Measurements from ENCODE around the gene ACTA2.

Gene ACTA2

DNA sequence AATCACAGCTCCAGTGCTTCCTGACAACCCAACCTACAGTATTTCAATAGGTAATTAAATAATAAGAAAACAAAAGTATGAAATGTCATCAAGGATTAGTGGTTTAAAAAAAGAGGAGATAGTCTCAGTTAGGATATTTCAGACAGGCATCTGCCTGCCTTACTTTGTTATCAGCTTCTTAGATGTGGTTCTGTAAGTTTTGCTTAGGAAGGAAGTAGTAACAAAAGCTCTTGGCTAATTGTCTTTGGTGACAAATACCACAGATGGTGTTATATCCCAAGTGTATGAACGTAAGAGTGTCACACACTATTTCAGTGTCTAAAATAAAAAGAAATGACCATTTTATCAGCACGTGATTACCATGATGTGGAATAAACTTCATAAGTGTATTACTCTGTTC lies 9.8 kb upstream of the ACTA2 start:
- Histone ChIP-seq H3K4ac (ENCODE audit: low read length) (no peak overlapping the region), H3K27ac (replicated peaks; ENCODE audit: low read length) (no peak overlapping the region), H3K4me3 (ENCODE audit: low read length in 2 of 2) (no peak overlapping the region), H2BK12ac (ENCODE audit: low read length) (no peak overlapping the region), H3K14ac (ENCODE audit: low read length) (no peak overlapping the region), H2BK15ac (ENCODE audit: low read length) (no peak overlapping the region), H2AFZ (ENCODE audit: low read length) (no peak overlapping the region), H3K23ac (ENCODE audit: low read depth, low read length, poor library complexity) (no peak overlapping the region), H3K18ac (ENCODE audit: low read length) (no peak overlapping the region), H2BK5ac (ENCODE audit: low read length) (no peak overlapping the region), H4K8ac (ENCODE audit: low read depth, low read length) (no peak overlapping the region), H3K9ac (ENCODE audit: low read depth, low read length, poor library complexity) (no peak overlapping the region), H3K79me1 (ENCODE audit: low read depth, low read length) (no peaks in the 10 kb centered on the region), H2AK5ac (ENCODE audit: low read depth, low read length) (no peak overlapping the region), H3K27me3 (ENCODE audit: control insufficient read depth in 3 of 3, insufficient read depth in 3 of 3, low read depth in 1 of 3, low read length in 3 of 3) (no peaks in the 10 kb centered on the region), H3K4me2 (ENCODE audit: insufficient read depth, low read length, poor library complexity, severe bottlenecking) (no peak overlapping the region), H2BK120ac (ENCODE audit: low read depth, low read length) (no peak overlapping the region), H3K9me3 (replicated peaks in 1 of 2; ENCODE audit: control insufficient read depth in 2 of 2, insufficient read depth in 1 of 2, low read depth in 1 of 2, low read length in 2 of 2) (no peaks in the 10 kb centered on the region), H4K91ac (ENCODE audit: low read depth, low read length, poor library complexity) (no peak overlapping the region), H3K4me1 (ENCODE audit: control insufficient read depth in 2 of 2, insufficient read depth in 1 of 2, low read depth in 1 of 2, low read length in 2 of 2) (no peaks in the 10 kb centered on the region), H3K36me3 (replicated peaks in 1 of 2; ENCODE audit: control insufficient read depth in 2 of 2, insufficient read depth in 2 of 2, low read length in 2 of 2) (no peaks in the 10 kb centered on the region)
- DNase-seq (ENCODE audit: low spot score), result no peak
- no CpG with 5 or more reads among the region's 2 CpGs for WGBS, 2 donors (ENCODE audit: extremely low coverage in 2 of 2, insufficient read length in 2 of 2, insufficient replicate concordance in 1 of 2)

- no peak overlapping the region for H2BK15ac ChIP-seq (ENCODE audit: low read length)
- H2BK5ac ChIP-seq (ENCODE audit: low read length), result no peak overlapping the region
- H3K14ac ChIP-seq (ENCODE audit: low read length), result no peak overlapping the region
- H3K18ac ChIP-seq (ENCODE audit: low read length), result no peak overlapping the region
- no peak overlapping the region for H2AFZ ChIP-seq (ENCODE audit: low read length)
- no peak overlapping the region for H4K8ac ChIP-seq (ENCODE audit: low read depth, low read length)
- H3K23ac ChIP-seq (ENCODE audit: low read depth, low read length, poor library complexity), result no peak overlapping the region
- no peak overlapping the region for H3K4me3 ChIP-seq (ENCODE audit: low read length in 2 of 2)
- H3K27me3 ChIP-seq (ENCODE audit: control insufficient read depth in 3 of 3, insufficient read depth in 3 of 3, low read depth in 1 of 3, low read length in 3 of 3), result no peaks in the 10 kb centered on the region
- H2AK5ac ChIP-seq (ENCODE audit: low read depth, low read length), result no peak overlapping the region
- no peak overlapping the region for H3K4me2 ChIP-seq (ENCODE audit: insufficient read depth, low read length, poor library complexity, severe bottlenecking)
- H3K36me3 ChIP-seq (replicated peaks in 1 of 2; ENCODE audit: control insufficient read depth in 2 of 2, insufficient read depth in 2 of 2, low read length in 2 of 2), result no peaks in the 10 kb centered on the region
- H3K9me3 ChIP-seq (replicated peaks in 1 of 2; ENCODE audit: control insufficient read depth in 2 of 2, insufficient read depth in 1 of 2, low read depth in 1 of 2, low read length in 2 of 2), result no peaks in the 10 kb centered on the region
- no peaks in the 10 kb centered on the region for H3K4me1 ChIP-seq (ENCODE audit: control insufficient read depth in 2 of 2, insufficient read depth in 1 of 2, low read depth in 1 of 2, low read length in 2 of 2)
- no peak overlapping the region for H3K4ac ChIP-seq (ENCODE audit: low read length)
- H3K27ac ChIP-seq (replicated peaks; ENCODE audit: low read length), result no peak overlapping the region
- DNase-seq (ENCODE audit: low spot score), result no peak
- no peak overlapping the region for H4K91ac ChIP-seq (ENCODE audit: low read depth, low read length, poor library complexity)
- H2BK12ac ChIP-seq (ENCODE audit: low read length), result no peak overlapping the region
- no peak overlapping the region for H2BK120ac ChIP-seq (ENCODE audit: low read depth, low read length)
- H3K9ac ChIP-seq (ENCODE audit: low read depth, low read length, poor library complexity), result no peak overlapping the region
- H3K79me1 ChIP-seq (ENCODE audit: low read depth, low read length), result no peaks in the 10 kb centered on the region
Observed at GRCh38 chr10:88961266-88961665, 8.7 kb upstream of the ACTA2 start.

GRCh38 chr10:88960802-88961201 lies 8.2 kb upstream of the ACTA2 start:
- no peak overlapping the region for H2BK12ac ChIP-seq (ENCODE audit: low read length)
- H3K18ac ChIP-seq (ENCODE audit: low read length), result no peak overlapping the region
- H3K27me3 ChIP-seq (ENCODE audit: control insufficient read depth in 3 of 3, insufficient read depth in 3 of 3, low read depth in 1 of 3, low read length in 3 of 3), result no peaks in the 10 kb centered on the region
- H2BK5ac ChIP-seq (ENCODE audit: low read length), result no peak overlapping the region
- H3K14ac ChIP-seq (ENCODE audit: low read length), result no peak overlapping the region
- H3K23ac ChIP-seq (ENCODE audit: low read depth, low read length, poor library complexity), result no peak overlapping the region
- H3K9me3 ChIP-seq (replicated peaks in 1 of 2; ENCODE audit: control insufficient read depth in 2 of 2, insufficient read depth in 1 of 2, low read depth in 1 of 2, low read length in 2 of 2), result no peaks in the 10 kb centered on the region
- H3K9ac ChIP-seq (ENCODE audit: low read depth, low read length, poor library complexity), result no peak overlapping the region
- no peak overlapping the region for H3K4me3 ChIP-seq (ENCODE audit: low read length in 2 of 2)
- no peaks in the 10 kb centered on the region for H3K4me1 ChIP-seq (ENCODE audit: control insufficient read depth in 2 of 2, insufficient read depth in 1 of 2, low read depth in 1 of 2, low read length in 2 of 2)
- H3K27ac ChIP-seq (replicated peaks; ENCODE audit: low read length), result no peak overlapping the region
- H2AK5ac ChIP-seq (ENCODE audit: low read depth, low read length), result no peak overlapping the region
- H2BK120ac ChIP-seq (ENCODE audit: low read depth, low read length), result no peak overlapping the region
- no peaks in the 10 kb centered on the region for H3K36me3 ChIP-seq (replicated peaks in 1 of 2; ENCODE audit: control insufficient read depth in 2 of 2, insufficient read depth in 2 of 2, low read length in 2 of 2)
- no CpG with 5 or more reads among the region's 1 CpG for WGBS, 2 donors (ENCODE audit: extremely low coverage in 2 of 2, insufficient read length in 2 of 2, insufficient replicate concordance in 1 of 2)
- no peaks in the 10 kb centered on the region for H3K79me1 ChIP-seq (ENCODE audit: low read depth, low read length)
- H2BK15ac ChIP-seq (ENCODE audit: low read length), result no peak overlapping the region
- no peak overlapping the region for H3K4me2 ChIP-seq (ENCODE audit: insufficient read depth, low read length, poor library complexity, severe bottlenecking)
- H4K91ac ChIP-seq (ENCODE audit: low read depth, low read length, poor library complexity), result no peak overlapping the region
- no peak overlapping the region for H2AFZ ChIP-seq (ENCODE audit: low read length)
- H3K4ac ChIP-seq (ENCODE audit: low read length), result no peak overlapping the region
- no peak overlapping the region for H4K8ac ChIP-seq (ENCODE audit: low read depth, low read length)
- no peak for DNase-seq (ENCODE audit: low spot score)

DNA sequence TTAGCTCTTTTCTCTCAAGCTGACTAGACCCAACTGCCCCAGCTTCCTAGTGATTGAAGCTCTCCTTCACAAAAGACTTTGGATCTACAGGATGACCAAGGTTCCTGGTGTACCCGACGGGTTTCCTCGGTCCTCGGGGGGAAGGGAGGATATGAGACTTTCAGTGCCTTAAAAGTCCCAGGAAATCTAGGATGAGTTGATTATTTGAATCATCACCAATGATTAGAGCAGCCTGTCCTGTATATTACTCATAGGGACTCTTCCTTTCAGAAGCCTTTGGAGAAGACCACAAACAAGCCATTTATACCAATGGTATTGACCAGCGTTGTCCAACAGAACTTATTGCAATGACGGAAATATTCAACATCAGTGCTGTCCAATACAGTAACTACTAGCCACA lies 6.1 kb upstream of the ACTA2 start:
- Histone ChIP-seq H2BK5ac (ENCODE audit: low read length) (no peak overlapping the region), H2BK15ac (ENCODE audit: low read length) (no peak overlapping the region), H3K36me3 (replicated peaks in 1 of 2; ENCODE audit: control insufficient read depth in 2 of 2, insufficient read depth in 2 of 2, low read length in 2 of 2) (no peaks in the 10 kb centered on the region), H3K79me1 (ENCODE audit: low read depth, low read length) (no peaks in the 10 kb centered on the region), H2BK12ac (ENCODE audit: low read length) (no peak overlapping the region), H2BK120ac (ENCODE audit: low read depth, low read length) (no peak overlapping the region), H3K4me1 (ENCODE audit: control insufficient read depth in 2 of 2, insufficient read depth in 1 of 2, low read depth in 1 of 2, low read length in 2 of 2) (no peaks in the 10 kb centered on the region), H3K18ac (ENCODE audit: low read length) (no peak overlapping the region), H4K8ac (ENCODE audit: low read depth, low read length) (no peak overlapping the region), H4K91ac (ENCODE audit: low read depth, low read length, poor library complexity) (no peak overlapping the region), H3K4ac (ENCODE audit: low read length) (no peak overlapping the region), H3K23ac (ENCODE audit: low read depth, low read length, poor library complexity) (no peak overlapping the region), H3K4me2 (ENCODE audit: insufficient read depth, low read length, poor library complexity, severe bottlenecking) (no peak overlapping the region), H3K27ac (replicated peaks; ENCODE audit: low read length) (no peak overlapping the region), H3K27me3 (ENCODE audit: control insufficient read depth in 3 of 3, insufficient read depth in 3 of 3, low read depth in 1 of 3, low read length in 3 of 3) (no peaks in the 10 kb centered on the region), H2AFZ (ENCODE audit: low read length) (no peak overlapping the region), H3K14ac (ENCODE audit: low read length) (no peak overlapping the region), H2AK5ac (ENCODE audit: low read depth, low read length) (no peak overlapping the region), H3K4me3 (ENCODE audit: low read length in 2 of 2) (no peak overlapping the region), H3K9me3 (replicated peaks in 1 of 2; ENCODE audit: control insufficient read depth in 2 of 2, insufficient read depth in 1 of 2, low read depth in 1 of 2, low read length in 2 of 2) (no peaks in the 10 kb centered on the region), H3K9ac (ENCODE audit: low read depth, low read length, poor library complexity) (no peak overlapping the region)
- DNase-seq (ENCODE audit: low spot score), result no peak
- WGBS, 2 donors (ENCODE audit: extremely low coverage in 2 of 2, insufficient read length in 2 of 2, insufficient replicate concordance in 1 of 2), result no CpG with 5 or more reads among the region's 6 CpGs

Data from neuronal stem cell (in vitro differentiated cells).